IPS-18c (cell line): Measurements from ENCODE around the gene DDX53.

ENCODE experiments used
- H3K4me3 ChIP-seq: 2 replicates; pipeline ENCODE4 v1.7.0; 2013; ENCODE audit warnings: low read depth, mild to moderate bottlenecking, low read length, moderate library complexity; ENCODE audit not compliant: insufficient read depth
- H3K9me3 ChIP-seq: one replicate; pipeline ENCODE4 v1.6.1; 2013; ENCODE audit warnings: mild to moderate bottlenecking, low read length, moderate library complexity; ENCODE audit not compliant: control insufficient read depth, insufficient read depth

Gene DDX53

GRCh38 chrX:22999696-23000223, at the start of gene DDX53:
DDX53 (plus strand) TSS chrX:22999960; CDS start chrX:23000058, 98 bp downstream.
- Histone ChIP-seq H3K4me3 (no peak within 1 kb of the TSS), H3K9me3 (no peaks in the 10 kb centered on the region)

- Histone ChIP-seq H3K4me3 (no peak overlapping the region), H3K9me3 (no peaks in the 10 kb centered on the region)
Measured at GRCh38 chrX:22950269-22951266, 49.2 kb upstream of the DDX53 start.

GRCh38 chrX:22952010-22952409, 47.8 kb upstream of the DDX53 start:
- Histone ChIP-seq H3K4me3 (no peak overlapping the region), H3K9me3 (no peaks in the 10 kb centered on the region)

- Histone ChIP-seq H3K9me3 (no peaks in the 10 kb centered on the region), H3K4me3 (no peak overlapping the region)
Measured at GRCh38 chrX:22958250-22958649, 41.5 kb upstream of the DDX53 start.

DNA sequence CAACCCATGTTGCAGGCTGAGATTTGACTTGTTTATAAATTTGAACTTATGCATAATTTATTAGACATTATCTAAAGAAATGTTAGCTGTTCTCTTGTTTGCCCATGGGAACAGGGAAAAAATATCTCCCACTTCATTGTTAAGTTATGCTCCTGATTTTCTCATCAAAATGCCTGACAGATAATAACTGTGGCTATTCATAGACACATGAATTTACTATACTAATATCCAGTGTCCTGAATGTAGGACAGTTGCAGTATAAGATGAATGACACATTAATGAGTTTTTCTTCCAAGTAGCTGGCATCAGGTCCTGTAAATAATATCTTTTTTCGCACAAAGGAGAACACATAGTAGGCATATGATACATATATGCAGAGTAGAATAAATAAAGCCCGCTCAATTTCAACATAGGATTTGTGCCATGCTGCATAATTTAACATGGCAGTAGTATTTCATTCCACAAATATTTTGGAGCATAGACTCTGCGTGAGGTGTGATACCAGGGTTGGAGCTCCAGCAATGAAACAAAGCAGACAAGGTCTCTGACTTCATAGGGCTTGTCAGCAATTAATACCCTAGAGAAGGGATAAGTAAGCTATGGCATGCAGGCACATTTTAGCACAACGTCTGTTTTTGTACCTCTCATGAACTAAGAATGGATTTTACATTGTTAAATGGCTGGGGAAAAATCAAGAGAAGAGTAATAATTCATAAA, 40.4 kb upstream of the DDX53 start:
- no peaks in the 10 kb centered on the region for H3K9me3 ChIP-seq
- H3K4me3 ChIP-seq: no peak overlapping the region

- H3K9me3 ChIP-seq: no peaks in the 10 kb centered on the region
- H3K4me3 ChIP-seq: no peak overlapping the region
Measured at GRCh38 chrX:22963196-22963595, 36.6 kb upstream of the DDX53 start.

GRCh38 chrX:22968494-22968893, 31.3 kb upstream of the DDX53 start:
- H3K4me3 ChIP-seq: no peak overlapping the region
- no peaks in the 10 kb centered on the region for H3K9me3 ChIP-seq

GRCh38 chrX:22969411-22969810, 30.3 kb upstream of the DDX53 start:
- Histone ChIP-seq H3K4me3 (no peak overlapping the region), H3K9me3 (no peaks in the 10 kb centered on the region)

- Histone ChIP-seq H3K4me3 (no peak overlapping the region), H3K9me3 (no peaks in the 10 kb centered on the region)
Measured at GRCh38 chrX:22970861-22971260, 28.9 kb upstream of the DDX53 start.

GRCh38 chrX:22974616-22975015, 25.1 kb upstream of the DDX53 start:
- Histone ChIP-seq H3K4me3 (no peak overlapping the region), H3K9me3 (no peaks in the 10 kb centered on the region)

GRCh38 chrX:22975786-22976185, 24.0 kb upstream of the DDX53 start:
- no peak overlapping the region for H3K4me3 ChIP-seq
- H3K9me3 ChIP-seq: no peaks in the 10 kb centered on the region

DNA sequence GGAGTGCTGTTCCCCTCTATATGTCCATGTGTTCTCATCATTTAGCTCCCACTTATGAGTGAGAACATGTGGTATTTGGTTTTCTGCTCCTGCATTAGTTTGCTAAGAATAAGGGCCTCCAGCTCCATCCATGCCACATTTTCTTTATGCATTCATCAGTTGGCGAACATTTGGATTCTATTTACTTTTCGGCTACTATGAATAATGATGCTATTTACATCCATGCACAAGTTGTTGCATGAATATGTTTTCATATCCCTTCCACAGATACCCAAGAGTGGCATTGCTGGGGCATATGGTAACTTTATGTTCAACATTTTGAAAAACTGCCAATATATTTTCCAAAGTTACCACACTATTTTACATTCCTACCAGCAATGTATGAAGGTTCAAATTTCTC, 13.8 kb upstream of the DDX53 start:
- no peak overlapping the region for H3K4me3 ChIP-seq
- no peaks in the 10 kb centered on the region for H3K9me3 ChIP-seq

GRCh38 chrX:22987452-22987851, 12.3 kb upstream of the DDX53 start:
- no peaks in the 10 kb centered on the region for H3K9me3 ChIP-seq
- H3K4me3 ChIP-seq: no peak overlapping the region

GRCh38 chrX:23003116-23003515, 3.4 kb downstream of the DDX53 start:
- no peaks in the 10 kb centered on the region for H3K9me3 ChIP-seq
- H3K4me3 ChIP-seq: no peak overlapping the region

GRCh38 chrX:23008431-23009099, 8.8 kb downstream of the DDX53 start:
- Histone ChIP-seq H3K4me3 (no peak overlapping the region), H3K9me3 (no peaks in the 10 kb centered on the region)

DNA sequence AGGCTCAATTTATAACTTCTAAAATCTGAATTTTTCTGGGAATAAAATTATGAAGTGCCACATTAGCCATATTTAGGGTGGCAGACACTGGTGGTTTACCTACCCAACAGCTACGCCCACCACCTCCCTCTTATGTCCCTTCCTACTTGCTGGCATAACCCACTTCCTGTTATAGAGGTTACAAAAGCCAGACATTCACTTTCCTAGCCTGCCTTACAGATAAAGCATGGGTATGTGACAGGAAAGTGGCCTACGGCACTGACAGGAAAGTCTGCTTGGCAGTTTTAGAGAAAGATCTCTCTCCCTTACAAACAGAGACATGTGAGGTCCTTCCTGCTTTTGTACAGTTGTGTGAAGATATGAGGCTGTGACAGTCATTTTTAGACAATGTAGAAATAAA, 12.4 kb downstream of the DDX53 start:
- H3K4me3 ChIP-seq: no peak overlapping the region
- H3K9me3 ChIP-seq: no peaks in the 10 kb centered on the region

- Histone ChIP-seq H3K4me3 (no peak overlapping the region), H3K9me3 (no peaks in the 10 kb centered on the region)
Measured at GRCh38 chrX:23012636-23013035, 12.9 kb downstream of the DDX53 start.
